Colonic mucosa (tissue), 4 donors: Measurements from ENCODE around the gene PNMA6E. TPM values are rescaled to one million over a fixed set of nuclear protein-coding genes. Genes with fewer than 3 reads are reported as not detected.

Source experiments
- DNase-seq: peaks from one replicate; pipeline ENCODE4 v3.0.0-alpha.2; 2020
- H3K27ac ChIP-seq: fragments of 200-600 bp; one replicate; pipeline ENCODE4 v1.8.0; 2021
- H3K27me3 ChIP-seq: fragments of 200-600 bp; one replicate; pipeline ENCODE4 v1.8.0; 2021
- H3K36me3 ChIP-seq: fragments of 200-600 bp; one replicate; pipeline ENCODE4 v1.8.0; 2021
- H3K4me1 ChIP-seq: fragments of 200-600 bp; one replicate; pipeline ENCODE4 v1.8.0; 2021; ENCODE audit warnings: mild to moderate bottlenecking
- H3K4me3 ChIP-seq: fragments of 200-600 bp; one replicate; pipeline ENCODE4 v1.8.0; 2021
- H3K9ac ChIP-seq, 2 donors: one replicate each; pipeline ENCODE4 v1.7.0; 2013; ENCODE audit warnings: control low read depth in 2 of 2, low read depth in 2 of 2, low read length in 2 of 2
- H3K9me3 ChIP-seq: fragments of 200-600 bp; one replicate; pipeline ENCODE4 v1.8.0; 2021
- intact Hi-C: fragments of 100-400 bp; cut with DNase I; formaldehyde crosslinking; loops from one replicate; pipeline ENCODE4 v1.14.1; 2022
- total RNA-seq, 2 donors: library from RNA; stranded (reverse); fragmentation: NEBNext Ultra II Directional in 1 of 2; extraction: Animal tissue kit (Norgen Biotek cat#: 25700) in 1 of 2; gene quantifications; one replicate each; pipeline ENCODE4 v1.2.1, GENCODE V29; 2021
- TF ChIP-seq, protein P1 (sequence below): fragments of 200-600 bp; IDR thresholded peaks from one replicate; pipeline ENCODE4 v1.8.0; 2022; ENCODE audit warnings: antibody characterized with exemption, mild to moderate bottlenecking
- donor health status: healthy.
- donor health status: DM: no; HTN: no; CAD: no.
- donor health status: DM: no; HTN: no; CAD: no.

Gene PNMA6E
- total RNA-seq, 2 donors from 2014 or later, result not detected

DNA sequence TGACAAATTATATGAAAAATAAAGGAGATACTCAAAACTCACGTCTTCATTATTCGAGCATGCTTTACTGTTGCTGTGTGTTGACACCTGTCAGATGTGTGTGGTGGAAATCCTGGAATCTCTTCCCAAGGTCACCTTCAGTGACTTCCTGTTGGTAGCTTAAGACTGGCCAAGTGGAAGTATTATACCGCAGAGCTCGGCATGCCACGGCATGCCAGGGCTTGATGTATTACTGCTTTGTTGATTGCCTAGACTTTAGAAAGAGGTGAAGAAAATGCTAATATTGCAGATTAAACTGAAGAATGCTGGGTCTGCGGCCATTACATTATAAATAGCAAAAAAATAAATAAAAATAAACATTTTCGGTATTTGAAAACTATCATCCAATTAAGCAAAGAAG is 40.1 kb upstream of the PNMA6E start:
- H3K4me1 ChIP-seq, result no peaks in the 10 kb centered on the region
- intact Hi-C loops, result loop anchor here (5.0 kb wide), 1 partner anchor 414 kb away; no protein-coding TSS in a partner anchor
- TF ChIP-seq, protein P1, sequence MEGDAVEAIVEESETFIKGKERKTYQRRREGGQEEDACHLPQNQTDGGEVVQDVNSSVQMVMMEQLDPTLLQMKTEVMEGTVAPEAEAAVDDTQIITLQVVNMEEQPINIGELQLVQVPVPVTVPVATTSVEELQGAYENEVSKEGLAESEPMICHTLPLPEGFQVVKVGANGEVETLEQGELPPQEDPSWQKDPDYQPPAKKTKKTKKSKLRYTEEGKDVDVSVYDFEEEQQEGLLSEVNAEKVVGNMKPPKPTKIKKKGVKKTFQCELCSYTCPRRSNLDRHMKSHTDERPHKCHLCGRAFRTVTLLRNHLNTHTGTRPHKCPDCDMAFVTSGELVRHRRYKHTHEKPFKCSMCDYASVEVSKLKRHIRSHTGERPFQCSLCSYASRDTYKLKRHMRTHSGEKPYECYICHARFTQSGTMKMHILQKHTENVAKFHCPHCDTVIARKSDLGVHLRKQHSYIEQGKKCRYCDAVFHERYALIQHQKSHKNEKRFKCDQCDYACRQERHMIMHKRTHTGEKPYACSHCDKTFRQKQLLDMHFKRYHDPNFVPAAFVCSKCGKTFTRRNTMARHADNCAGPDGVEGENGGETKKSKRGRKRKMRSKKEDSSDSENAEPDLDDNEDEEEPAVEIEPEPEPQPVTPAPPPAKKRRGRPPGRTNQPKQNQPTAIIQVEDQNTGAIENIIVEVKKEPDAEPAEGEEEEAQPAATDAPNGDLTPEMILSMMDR, result no peak
- H3K27me3 ChIP-seq, result no peaks in the 10 kb centered on the region
- no peak overlapping the region for H3K9ac ChIP-seq
- no peak for DNase-seq
- no peak overlapping the region for H3K4me3 ChIP-seq
- H3K27ac ChIP-seq, result no peak overlapping the region
- no peaks in the 10 kb centered on the region for H3K36me3 ChIP-seq
- H3K9me3 ChIP-seq, result no peaks in the 10 kb centered on the region

DNA sequence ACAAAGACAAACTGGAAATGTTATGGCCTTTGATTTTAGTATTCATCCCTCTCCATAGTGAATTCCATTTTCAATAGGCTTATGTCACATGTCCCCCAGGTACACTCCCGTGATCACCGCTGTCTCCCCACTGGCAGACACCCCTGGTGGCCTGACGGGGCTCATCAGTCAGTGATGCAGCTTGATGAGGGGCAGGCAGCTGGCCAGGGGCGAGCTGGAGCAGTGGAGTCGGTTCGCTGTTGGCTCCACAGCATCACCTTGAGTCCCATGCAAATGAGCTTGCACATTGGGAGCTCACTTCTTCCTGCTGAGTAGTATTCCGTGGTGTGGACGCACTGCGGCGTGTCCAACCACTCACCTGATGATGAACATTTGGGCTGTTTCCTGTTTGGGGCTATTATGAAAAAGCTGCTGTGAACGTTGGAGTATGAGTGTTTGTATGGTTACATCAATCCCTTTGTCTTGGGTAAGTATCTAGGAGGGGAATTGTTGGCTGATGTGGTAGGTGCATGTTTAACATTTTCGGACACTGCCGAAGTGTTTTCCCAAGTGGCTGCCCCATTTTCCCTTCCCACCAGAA is 39.5 kb upstream of the PNMA6E start:
- no peak overlapping the region for H3K9ac ChIP-seq
- H3K27me3 ChIP-seq, result no peaks in the 10 kb centered on the region
- no peaks in the 10 kb centered on the region for H3K36me3 ChIP-seq
- TF ChIP-seq, protein P1, result no peak
- DNase-seq, result no peak
- no peak overlapping the region for H3K27ac ChIP-seq
- H3K4me3 ChIP-seq, result no peak overlapping the region
- intact Hi-C loops, result loop anchor here (5.0 kb wide), 1 partner anchor 413 kb away; no protein-coding TSS in a partner anchor
- H3K9me3 ChIP-seq, result no peaks in the 10 kb centered on the region
- H3K4me1 ChIP-seq, result no peaks in the 10 kb centered on the region

DNA sequence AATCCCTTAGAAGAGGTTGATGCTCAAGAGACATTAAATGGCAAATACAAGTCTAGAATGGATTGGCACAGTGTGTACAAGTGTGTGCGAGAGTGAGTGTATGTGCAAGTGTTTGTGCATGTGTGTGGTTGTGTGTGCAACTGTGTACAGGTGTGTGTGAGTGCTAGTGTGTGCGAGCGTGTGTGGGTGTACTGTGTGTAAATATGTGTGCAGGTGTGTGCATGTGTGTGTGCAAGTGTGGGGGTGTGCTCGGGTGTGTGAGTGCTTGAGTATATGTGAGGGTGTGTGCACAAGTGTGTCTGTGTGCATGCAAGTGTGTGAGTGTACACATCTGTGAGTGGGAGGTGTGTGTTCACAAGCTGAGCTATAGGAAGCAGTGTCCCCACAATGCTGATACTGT is 38.8 kb upstream of the PNMA6E start:
- H3K9me3 ChIP-seq, result no peaks in the 10 kb centered on the region
- H3K36me3 ChIP-seq, result no peaks in the 10 kb centered on the region
- no peak overlapping the region for H3K9ac ChIP-seq
- TF ChIP-seq, protein P1, result no peak
- H3K4me1 ChIP-seq, result no peaks in the 10 kb centered on the region
- no peak overlapping the region for H3K27ac ChIP-seq
- intact Hi-C loops, result loop anchor here (5.0 kb wide), 1 partner anchor 413 kb away; no protein-coding TSS in a partner anchor
- no peak overlapping the region for H3K4me3 ChIP-seq
- no peak for DNase-seq
- H3K27me3 ChIP-seq, result no peaks in the 10 kb centered on the region

DNA sequence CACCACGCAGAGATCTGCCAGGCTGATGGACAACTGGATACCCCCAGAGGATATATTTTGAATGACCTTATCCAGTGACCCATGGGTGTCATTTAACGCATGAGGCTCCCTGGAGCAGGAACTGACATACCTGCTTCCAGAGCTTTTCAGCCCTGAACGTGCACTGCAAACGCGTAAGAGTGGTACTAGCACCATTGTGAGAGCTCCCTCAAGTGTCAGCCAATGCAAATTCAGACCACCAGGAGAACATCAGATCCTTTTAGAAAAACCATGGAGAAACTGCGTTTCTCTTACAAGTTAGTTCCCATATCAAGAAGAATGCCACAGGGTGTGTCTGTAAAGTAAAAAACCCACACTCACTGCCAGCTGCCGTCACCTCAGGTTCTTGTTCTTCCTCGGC is 37.4 kb upstream of the PNMA6E start:
- no peak for DNase-seq
- Histone ChIP-seq H3K27ac (no peak overlapping the region), H3K4me3 (no peak overlapping the region), H3K4me1 (no peaks in the 10 kb centered on the region), H3K9ac (no peak overlapping the region), H3K9me3 (no peaks in the 10 kb centered on the region), H3K27me3 (no peaks in the 10 kb centered on the region), H3K36me3 (no peaks in the 10 kb centered on the region)
- TF ChIP-seq, protein P1, result no peak
- intact Hi-C loops, result no loop called here

DNA sequence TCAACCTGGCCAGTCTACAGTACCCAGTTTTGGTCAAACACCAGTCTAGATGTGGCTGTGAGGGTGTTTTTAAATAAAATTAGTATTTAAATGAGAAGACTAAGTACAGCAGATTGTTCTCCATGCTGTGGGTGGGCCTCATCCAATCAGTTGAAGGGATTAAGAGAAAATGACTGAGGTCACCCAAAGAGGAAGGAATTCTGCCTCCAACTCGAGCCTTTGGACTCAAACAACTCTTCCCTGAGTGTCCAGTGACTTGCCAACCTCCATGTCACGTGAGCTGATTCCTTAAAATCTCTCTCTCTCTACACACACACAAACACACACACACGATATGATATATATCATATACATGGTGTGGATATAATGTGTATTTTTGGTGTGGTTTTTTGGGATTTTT is 34.7 kb upstream of the PNMA6E start:
- Histone ChIP-seq H3K4me3 (no peak overlapping the region), H3K9ac (no peak overlapping the region), H3K4me1 (no peaks in the 10 kb centered on the region), H3K36me3 (no peaks in the 10 kb centered on the region), H3K27me3 (no peaks in the 10 kb centered on the region), H3K9me3 (no peaks in the 10 kb centered on the region), H3K27ac (no peak overlapping the region)
- no peak for DNase-seq
- TF ChIP-seq, protein P1, result no peak
- intact Hi-C loops, result no loop called here
